HG02678 (cell line): ENCODE results near the gene ECHDC3.
"Not testable (repeated sequence)": the region's sequence is repeated elsewhere in the genome, so short reads cannot be mapped to it uniquely, and the experiment has no call there.

ENCODE experiments used
- ATAC-seq: cut with Tn5 transposase; IDR thresholded peaks from one replicate; pipeline ENCODE4 v1.9.1; 2021; ENCODE audit warnings: mild to moderate bottlenecking, moderate library complexity; ENCODE audit not compliant: unreplicated experiment

The ECHDC3 gene, protein sequence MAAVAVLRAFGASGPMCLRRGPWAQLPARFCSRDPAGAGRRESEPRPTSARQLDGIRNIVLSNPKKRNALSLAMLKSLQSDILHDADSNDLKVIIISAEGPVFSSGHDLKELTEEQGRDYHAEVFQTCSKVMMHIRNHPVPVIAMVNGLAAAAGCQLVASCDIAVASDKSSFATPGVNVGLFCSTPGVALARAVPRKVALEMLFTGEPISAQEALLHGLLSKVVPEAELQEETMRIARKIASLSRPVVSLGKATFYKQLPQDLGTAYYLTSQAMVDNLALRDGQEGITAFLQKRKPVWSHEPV

DNA sequence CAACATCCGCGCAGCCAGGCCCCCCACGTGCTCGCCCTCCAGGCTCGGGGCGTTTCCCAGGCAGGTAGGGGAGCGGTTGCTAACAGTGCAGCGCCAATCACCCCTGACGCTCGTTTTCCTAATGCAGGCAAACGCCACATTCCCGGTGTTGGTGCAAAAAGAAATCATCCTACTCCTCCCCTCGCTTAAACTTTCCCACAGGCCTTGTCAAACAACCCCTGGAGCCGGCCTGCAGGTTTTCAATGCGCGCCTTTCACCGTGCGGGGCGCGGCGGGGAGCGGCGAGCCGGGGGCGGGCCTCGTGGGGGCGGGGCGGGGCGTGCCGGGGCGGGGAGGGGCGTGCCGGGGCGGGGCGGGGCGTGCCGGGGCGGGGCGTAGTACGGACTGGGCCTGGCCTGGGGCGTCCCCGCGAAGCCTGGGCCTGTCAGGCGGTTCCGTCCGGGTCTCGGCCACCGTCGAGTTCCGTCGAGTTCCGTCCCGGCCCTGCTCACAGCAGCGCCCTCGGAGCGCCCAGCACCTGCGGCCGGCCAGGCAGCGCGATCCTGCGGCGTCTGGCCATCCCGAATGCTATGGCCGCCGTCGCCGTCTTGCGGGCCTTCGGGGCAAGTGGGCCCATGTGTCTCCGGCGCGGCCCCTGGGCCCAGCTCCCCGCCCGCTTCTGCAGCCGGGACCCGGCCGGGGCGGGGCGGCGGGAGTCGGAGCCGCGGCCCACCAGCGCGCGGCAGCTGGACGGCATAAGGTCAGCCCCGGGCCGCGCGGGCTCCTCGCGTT is at the start of gene ECHDC3:
ECHDC3 (plus strand) TSS at position 374 of the 770 bp plus-strand sequence; CDS start at position 569, 195 bp downstream.
- ATAC-seq: peak; percentile 66

DNA sequence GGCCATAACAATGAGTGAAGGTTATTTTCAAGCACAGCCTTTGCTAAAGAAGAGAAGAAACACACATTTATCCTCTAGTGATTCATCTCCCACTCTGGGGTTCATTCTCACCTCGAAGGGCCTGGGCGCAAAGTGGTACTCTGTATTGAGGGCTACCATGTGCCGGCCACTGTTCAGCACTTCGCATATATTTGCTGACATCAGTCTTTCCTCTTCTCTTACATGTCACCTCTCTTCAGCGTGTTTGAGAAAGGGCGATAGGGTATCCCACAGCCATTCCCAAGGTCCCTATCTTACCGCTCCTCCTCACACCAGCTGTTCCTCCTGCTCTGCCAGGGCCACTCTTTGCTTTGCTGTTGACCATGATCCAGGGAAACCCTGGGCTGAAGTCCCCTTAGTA is 48.8 kb upstream of the ECHDC3 start:
- no peak for ATAC-seq

DNA sequence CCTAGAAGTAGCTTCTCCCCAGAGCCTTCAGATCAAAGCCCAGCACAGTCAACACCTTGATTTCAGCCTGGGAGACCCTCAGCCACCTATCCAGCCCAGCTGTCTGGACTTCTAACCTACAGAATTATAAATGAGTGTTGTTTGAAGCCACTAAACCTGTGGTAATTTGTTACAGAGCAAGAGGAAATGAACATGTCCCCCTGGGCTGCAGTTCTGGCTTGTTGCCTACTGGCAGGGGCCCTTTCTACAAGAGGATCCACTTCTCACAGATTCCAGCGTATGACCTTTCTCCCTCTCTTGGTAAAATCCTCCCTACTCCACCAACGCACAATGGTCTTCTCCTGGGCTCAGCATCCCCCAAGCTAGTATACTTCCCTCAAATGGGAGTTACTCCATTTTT is 46.4 kb upstream of the ECHDC3 start:
- no peak for ATAC-seq

DNA sequence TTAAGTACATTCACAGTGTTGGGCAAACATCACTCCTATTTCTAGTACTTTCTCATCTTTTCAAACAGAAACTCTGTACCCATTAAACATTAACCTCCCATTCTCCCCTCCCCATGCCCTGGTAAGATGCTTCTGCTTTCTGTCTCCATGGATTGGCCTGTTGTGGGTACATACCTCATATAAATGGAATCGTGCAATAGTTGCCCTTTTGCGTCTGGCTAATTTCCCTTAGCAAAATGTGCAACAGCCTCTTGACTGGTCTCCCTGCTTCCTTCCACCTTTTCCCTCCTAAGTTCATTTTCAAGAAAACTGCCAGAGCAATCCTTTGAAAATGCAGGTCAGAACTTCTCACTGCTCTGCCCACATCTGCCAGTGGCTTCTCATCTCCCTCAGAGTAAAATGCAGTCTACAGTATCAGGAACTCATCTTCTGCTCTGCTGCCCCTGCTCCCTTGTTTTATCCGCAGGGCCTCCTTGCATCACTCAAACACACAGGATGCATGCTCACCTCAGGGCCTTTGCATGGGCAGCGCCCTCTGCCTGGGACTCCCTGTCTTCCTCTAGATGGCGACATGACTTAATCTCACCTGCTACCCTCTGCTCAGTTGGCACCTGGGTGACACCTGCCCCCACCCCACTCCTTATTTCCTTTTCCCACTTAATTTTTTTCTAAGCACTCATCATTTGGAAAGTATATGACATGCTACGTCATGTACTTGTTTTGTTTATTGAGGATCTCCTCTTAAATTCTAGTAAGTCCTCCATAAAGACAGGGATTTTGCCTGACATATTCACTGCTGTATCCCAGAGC is 44.3 kb upstream of the ECHDC3 start:
- peak; percentile 65 for ATAC-seq

DNA sequence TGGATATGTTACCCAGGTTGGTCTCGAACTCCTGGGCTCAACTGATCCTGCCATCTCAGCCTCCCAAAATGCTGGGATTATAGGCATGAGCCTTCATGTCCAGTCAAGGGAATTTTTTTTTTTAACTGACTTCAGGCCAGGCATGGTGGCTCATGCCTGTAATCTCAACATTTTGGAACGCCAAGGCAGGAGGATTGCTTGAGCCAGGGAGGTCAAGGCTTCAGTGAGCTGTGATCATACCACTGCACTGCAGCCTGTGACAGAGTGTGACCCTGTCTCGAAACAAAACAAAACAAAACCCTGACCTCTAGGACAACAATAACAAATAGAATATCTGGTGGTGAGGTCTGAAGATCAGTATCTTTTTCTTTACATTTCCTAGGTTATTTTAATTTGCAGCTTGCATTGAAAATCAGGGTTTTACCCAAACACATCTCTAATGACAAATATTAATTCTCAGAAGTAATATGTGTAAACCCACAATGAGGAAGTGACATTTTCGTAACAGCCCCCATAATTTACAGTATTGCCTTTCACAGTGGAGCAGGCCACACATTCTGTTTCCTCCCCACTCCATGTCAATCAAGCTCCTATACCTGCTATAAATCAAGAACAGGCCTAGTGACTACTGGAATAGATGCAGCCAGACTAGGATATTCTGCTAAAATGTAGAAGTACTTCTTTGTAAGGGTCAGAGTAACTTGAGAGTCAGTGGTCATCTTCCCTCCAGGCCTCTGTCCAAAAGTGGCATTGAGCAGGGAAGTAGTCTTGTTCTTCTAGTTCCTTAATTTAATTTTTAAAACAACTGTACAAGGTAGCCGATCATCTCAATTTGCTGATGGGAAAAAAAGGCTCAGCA is 43.3 kb upstream of the ECHDC3 start:
- peak; percentile 37 for ATAC-seq

DNA sequence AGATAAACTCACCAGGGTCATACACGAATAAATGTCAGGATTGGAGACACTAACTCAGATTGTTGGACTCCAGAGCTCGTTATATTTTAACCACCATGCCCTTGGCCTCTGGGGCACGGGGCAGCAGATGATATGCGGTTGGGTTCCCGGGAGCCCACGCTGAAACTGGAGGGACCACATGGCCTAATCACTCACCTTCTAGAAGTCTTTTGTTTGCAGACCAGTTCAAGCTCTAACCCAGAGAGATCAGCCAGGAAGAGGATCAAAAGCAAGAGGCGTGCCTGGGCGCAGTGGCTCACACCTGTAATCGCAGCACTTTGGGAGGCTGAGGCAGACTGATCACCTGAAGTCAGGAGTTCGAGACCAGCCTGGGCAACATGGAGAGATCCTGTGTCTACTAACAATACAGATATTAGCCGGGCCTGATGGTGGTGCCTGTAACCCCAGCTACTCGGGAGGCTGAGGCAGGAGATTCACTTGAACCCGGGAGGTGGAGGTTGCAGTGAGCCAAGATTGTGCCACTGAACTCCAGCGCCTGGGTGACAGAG is 42.6 kb upstream of the ECHDC3 start:
- no peak for ATAC-seq

DNA sequence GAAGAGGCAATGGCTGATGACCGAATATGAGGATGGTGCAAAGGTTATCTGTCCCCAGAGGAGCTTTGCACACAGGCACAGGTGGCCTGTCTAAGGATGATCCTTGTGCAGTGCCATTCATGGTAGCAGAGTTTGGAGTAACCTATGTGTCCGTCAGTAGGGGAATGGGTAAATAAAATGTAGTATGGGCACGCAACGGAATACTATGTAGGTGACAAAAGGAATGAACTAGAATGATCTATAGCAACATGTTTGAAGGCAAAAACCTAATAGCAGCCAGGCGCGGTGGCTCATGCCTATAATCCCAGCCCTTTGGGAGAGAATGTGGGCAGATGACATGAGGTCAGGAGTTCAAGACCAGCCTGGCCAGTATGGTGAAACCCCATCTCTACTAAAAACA is 41.6 kb upstream of the ECHDC3 start:
- no peak for ATAC-seq

DNA sequence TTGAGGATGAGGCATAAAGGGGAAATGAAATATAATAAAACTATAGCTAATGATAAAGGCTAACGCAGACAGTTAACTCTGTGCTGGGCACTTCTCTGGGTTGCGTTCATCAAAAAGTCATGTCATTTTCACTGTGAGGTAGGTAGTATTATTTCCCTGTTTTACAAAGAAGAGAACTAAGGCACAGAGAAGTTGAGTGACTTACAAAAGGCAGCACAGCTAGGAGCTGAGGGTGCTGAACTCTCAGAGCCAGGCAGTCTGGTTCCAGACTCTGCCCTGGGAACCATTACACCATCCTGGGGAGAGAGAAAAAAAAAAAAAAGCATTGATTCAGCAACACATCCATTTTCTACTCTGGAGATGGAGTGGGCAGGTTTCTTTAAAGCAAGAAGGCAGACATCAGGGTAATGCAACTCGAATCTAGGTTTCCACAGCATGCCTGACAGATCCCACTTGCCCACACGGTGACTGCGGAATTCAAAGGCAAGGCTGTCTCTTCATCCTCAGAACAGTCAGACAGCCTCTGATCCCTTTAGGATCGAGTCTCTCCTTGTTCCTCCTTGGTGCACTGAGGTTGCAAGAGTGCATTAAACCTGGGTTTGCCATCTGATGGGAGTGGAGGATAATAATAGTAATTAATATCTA is 40.6 kb upstream of the ECHDC3 start:
- ATAC-seq: no peak

DNA sequence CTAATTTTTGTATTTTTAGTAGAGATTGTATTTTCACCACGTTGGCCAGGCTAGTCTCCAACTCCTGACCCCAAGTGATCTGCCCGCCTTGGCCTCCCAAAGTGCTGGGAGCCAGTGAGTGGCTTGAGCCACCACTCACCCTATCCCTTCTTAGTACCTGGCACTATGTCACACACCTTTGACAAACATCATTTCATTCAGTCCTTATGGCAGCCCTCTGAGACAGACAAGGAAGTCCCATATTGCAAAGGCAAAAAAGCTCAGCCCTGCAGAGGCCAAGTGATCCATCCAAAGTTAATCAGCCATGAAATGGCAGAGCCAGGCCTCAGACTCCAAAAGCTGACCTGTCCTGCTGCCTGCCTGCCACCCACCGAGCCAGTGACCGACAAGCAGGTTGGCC is 39.9 kb upstream of the ECHDC3 start:
- ATAC-seq: no peak

DNA sequence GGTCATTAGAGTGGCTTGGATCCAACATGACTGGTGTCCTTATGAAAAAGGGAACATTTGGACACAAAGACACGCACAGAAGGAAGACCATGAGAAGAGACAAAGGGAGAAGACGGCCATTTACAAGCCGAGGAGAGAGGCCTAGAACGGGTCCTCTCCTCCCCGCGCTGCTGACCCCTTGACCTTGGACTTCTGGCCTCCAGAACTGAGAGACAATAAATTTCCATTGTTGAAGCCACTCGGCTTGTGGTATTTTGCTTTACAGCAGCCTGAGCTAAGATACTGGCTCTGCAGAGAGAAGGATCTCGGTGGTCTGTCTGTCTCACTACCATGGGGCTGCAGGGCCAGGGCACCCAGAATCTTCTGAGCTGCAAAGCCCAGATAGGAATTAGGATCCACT is 38.1 kb upstream of the ECHDC3 start:
- no peak for ATAC-seq

DNA sequence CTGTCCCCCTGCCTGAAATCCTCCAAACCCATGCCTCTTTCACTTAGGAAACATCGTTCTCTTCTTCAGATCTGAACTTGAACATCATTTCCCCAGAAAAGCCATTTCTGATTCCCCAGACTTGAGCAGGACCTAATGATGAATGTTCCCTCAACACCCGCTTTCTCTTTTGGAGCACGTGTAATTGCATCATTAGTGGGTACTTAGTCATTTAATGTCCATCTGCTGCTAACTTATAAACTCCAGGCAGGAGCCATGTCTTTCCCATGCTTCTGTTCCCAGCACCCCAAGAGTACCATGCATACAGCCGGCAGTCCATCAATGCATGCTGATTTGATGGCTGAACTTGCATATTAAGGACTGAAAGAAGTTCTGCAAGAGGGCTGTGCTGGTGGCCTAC is 36.5 kb upstream of the ECHDC3 start:
- no peak for ATAC-seq

DNA sequence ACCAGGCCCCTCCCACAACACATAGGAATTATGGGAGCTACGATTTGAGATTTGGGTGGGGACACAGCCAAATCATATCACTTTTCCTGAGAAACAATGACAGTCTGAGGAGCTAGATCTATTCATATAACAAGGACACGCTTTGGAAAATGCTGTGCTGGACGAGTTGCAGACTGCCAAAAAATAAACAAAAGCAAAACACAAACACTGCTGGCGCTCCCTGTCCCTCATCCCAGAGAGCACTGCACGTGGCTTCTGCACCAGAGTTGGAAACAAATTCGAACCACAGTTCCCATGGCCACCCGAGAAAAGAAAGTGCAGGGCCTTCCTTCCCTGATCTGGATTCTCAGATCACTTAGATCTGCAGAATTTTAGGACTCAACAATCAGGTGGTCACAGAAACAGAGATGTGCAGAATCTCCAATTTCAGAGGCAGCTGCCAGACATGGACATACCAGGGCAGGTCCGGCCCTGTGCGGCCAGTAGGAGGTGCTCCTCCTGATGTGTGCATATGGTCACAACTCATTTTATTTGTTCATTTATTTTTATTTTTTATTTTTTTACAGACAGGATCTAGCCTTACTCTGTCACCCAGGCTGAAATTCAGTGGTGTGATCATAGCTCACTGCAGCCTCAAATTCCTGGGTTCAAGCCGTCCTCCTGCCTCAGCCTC is 35.2 kb upstream of the ECHDC3 start:
- ATAC-seq: no peak

DNA sequence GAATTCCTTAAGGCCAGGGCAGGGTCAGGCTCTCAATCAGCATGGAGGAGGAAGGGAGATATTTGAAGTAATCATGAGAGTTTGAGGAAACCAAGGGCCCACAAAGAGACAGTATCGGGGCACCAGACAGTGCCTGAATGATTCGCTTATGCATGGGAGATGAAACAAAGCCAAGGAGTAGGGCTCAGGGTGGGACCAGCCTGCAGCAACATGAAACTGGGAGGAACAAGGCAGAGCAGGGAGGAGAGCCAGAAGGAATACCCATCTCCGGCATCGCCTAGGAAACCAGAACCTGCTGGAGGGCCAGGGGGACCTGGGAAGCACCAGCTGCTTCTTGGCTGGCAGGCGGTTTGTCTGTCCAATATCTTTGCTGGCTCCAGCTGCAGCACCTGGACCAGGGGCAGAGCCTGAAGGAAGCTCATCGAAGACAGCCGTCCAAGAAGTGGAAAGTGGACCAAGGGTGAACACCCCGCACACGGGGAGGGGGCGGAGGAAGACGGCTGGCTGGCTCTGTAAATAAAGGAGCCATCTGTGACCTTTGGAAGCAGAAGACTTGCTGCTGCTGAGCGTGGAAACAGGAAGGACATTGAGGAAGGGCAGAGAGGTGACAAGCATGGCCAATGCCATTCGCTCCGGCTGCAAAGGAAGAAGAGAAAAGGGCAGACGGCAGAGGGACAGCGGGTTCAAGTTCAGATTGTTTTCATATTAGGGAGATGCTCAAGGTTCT is 34.4 kb upstream of the ECHDC3 start:
- ATAC-seq: no peak

DNA sequence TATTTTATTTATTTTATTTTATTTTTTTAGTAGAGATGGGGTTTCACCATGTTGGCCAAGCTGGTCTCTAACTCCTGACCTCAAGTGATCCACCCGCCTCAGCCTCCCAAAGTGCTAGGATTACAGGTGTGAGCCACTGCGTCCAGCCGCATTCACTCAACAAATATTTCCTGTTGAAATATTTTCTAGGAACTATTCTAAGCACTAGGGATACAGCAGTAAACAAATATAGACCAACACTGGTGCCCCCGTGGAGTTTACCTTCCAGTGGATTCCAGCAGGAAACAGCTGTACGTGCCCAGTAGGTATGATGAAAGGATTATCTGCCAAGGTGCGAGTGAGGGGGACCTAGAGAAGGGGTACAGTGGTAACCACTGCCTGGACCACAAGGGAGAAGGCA is 33.4 kb upstream of the ECHDC3 start:
- ATAC-seq: not testable (repeated sequence)

DNA sequence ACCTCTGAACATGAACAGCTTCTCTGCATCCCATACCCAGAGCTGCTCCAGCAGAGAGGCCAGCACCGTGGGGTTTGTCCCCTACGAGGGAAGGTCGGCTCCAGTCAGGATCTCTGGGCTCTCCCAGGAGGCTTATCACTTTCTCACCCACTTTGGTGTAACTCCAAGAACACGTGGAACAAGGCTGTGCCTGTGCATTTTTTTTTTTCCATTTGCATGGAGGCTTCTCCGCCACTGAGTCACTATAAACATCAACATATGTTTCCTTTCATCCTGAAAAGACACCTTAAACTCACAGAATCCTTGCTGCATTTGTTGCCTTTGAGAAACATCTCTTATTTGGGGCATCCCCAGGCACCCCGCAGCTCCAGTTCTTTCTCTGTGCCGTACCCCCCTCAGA is 29.4 kb upstream of the ECHDC3 start:
- no peak for ATAC-seq

DNA sequence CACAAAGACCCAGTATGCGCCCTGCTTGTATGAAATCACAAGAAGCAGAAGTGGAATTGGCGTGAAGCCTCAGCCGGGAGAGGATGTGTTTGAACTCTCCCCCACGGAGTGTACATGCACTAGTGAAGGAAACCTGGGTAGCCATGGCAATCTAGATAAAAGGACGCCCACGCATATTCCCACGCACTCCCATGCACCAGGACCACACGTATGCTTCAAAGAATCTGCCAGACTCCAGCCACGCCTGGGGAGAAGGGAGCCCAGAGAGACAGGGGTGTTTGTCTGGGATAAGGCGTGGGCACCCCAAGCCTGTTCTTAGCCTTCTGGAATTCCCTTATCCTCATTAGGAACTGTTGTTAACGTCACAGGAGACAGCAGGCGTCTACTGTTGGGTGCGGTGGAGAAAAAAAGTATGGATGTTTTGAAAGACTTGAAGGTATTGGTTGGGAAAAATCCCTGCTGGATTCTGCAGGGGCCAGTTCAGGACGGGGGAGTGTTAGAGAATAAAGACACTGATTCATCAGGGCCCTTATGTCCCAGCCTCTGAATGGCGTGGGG is 28.9 kb upstream of the ECHDC3 start:
- ATAC-seq: no peak

DNA sequence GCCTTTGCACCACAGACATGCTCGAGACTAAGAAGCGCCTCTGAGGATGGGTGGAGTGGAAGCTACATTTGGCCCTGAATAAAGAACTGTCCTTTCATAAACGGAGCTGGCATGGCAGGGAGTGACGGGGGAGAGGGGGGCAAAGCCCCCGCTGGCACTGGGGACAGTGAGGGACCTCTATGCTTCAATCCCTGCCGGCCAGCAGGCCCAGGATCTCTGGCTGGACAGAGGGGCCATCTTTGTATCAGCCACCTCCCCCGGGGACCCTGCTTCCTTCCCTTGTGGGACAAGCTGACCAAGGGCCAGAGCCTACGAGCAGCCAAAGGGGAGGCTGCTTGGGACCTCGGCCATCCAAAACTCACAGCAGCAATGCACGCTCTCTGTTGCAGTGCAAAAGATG is 28.2 kb upstream of the ECHDC3 start:
- no peak for ATAC-seq

DNA sequence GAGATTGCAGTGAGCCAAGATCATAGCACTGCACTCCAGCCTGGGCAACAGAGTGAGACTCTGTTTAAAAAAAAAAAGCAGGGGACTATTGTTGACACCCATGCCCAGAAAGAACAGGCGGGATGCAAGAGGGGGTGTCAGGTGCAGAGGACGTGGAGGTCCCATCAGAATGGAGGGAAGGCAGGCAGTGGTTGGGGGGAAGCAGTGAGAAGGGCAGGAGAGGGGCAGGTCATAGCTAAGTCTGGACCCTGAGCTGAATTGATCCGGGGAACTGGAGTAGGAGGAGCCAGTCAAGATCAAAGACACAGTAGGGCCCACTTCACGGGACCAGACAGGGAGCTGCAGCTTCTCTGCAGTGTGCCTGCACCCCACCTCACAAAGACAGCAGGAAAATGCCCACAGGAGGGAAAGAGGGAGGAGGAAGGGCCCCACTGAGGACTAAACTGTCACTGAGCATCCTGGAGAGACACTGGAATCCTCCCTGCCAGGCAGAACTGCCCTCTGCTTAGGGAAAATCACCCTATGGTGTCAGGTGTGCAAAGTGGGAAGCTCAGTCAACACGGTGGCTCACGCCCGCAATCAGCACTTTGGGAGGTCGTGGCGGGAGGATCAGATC is 27.3 kb upstream of the ECHDC3 start:
- ATAC-seq: no peak
